Measurements from ENCODE around the gene TRIM3.

- TF ChIP-seq SUZ12 (IDR thresholded peaks at IDR 0.05) = no peak
- TF ChIP-seq BHLHE40 (IDR thresholded peaks at IDR 0.05; ENCODE audit: borderline replicate concordance) = no peak
- no peak for TF ChIP-seq TARDBP (IDR thresholded peaks at IDR 0.05)
- no peak for TF ChIP-seq HDGF (IDR thresholded peaks at IDR 0.05; ENCODE audit: borderline replicate concordance)
- TF ChIP-seq SP1 (IDR thresholded peaks at IDR 0.05) = no peak
- no peak for TF ChIP-seq NFRKB (IDR thresholded peaks at IDR 0.05)
- TF ChIP-seq L3MBTL2 (conservative IDR thresholded peaks at IDR 0.05) = no peak
- no peak for TF ChIP-seq FOXM1 (IDR thresholded peaks at IDR 0.05; ENCODE audit: borderline replicate concordance)
- no peak for TF ChIP-seq ARNT (IDR thresholded peaks at IDR 0.05)
These were observed 36.3 kb downstream of the TRIM3 start for GRCh38 chr11:6437423-6437822.

Measured in HEK293T (cell line).